GM12878 (cell line): ENCODE data around the gene NPDC1. TPM values are rescaled to one million over a fixed set of nuclear protein-coding genes. Genes with fewer than 3 reads are reported as not detected.

Experiments used
- BCL3 ChIP-seq: IDR thresholded peaks from 2 replicates; pipeline ENCODE4 v1.6.1; 2011; ENCODE audit warnings: borderline replicate concordance, low read depth, mild to moderate bottlenecking, moderate library complexity, low read length; ENCODE audit not compliant: insufficient read depth, poor library complexity, severe bottlenecking
- CBFB ChIP-seq: IDR thresholded peaks from 2 replicates; pipeline ENCODE4 v1.6.1; 2016; ENCODE audit warnings: antibody characterized with exemption, low read depth
- DPF2 ChIP-seq: fragments of 450-650 bp; IDR thresholded peaks from 2 replicates; pipeline ENCODE4 v1.6.1; 2017; ENCODE audit warnings: mild to moderate bottlenecking
- EED ChIP-seq: sonication (generic); IDR thresholded peaks from 2 replicates; pipeline ENCODE4 v1.6.1; 2016; ENCODE audit warnings: antibody characterized with exemption, low read depth
- EP300 ChIP-seq, 2 experiments: fragments of 150-350 bp in 1 of 2; IDR thresholded peaks; 2 replicates each; pipeline ENCODE4 v1.6.1; 2011 to 2012; ENCODE audit warnings: low read depth in 2 of 2, low read length in 2 of 2, borderline replicate concordance in 1 of 2, improper control_type of control experiment in 1 of 2, inconsistent platforms in 1 of 2; ENCODE audit not compliant: control insufficient read depth in 1 of 2
- HDAC2 ChIP-seq: fragments of 200-600 bp; sonication (generic); IDR thresholded peaks from 2 replicates; pipeline ENCODE4 v1.6.1; 2017
- HSF1 ChIP-seq: fragments of 150-350 bp; IDR thresholded peaks from 2 replicates; pipeline ENCODE4 v1.6.1; 2014; ENCODE audit warnings: mild to moderate bottlenecking, low read depth, low read length
- IKZF1 ChIP-seq: fragments of 450-650 bp; conservative IDR thresholded peaks from 2 replicates; pipeline ENCODE4 v1.6.1; 2017; ENCODE audit warnings: antibody characterized with exemption, mild to moderate bottlenecking
- IKZF2 ChIP-seq, 2 experiments: fragments of 450-650 bp; IDR thresholded peaks; 2 replicates each; pipeline ENCODE4 v1.6.1; 2017; ENCODE audit warnings: mild to moderate bottlenecking in 2 of 2, moderate library complexity in 2 of 2
- JUND ChIP-seq: IDR thresholded peaks from 2 replicates; pipeline ENCODE4 v1.6.1; 2012; ENCODE audit warnings: low read depth, mild to moderate bottlenecking, low read length, improper control_type of control experiment, moderate library complexity
- MLLT1 ChIP-seq: fragments of 450-650 bp; IDR thresholded peaks from 2 replicates; pipeline ENCODE4 v1.6.1; 2016; ENCODE audit warnings: mild to moderate bottlenecking
- MTA3 ChIP-seq: IDR thresholded peaks from 2 replicates; pipeline ENCODE4 v1.6.1; 2012; ENCODE audit warnings: low read length, inconsistent platforms, borderline replicate concordance
- PKNOX1 ChIP-seq: fragments of 450-650 bp; IDR thresholded peaks from 2 replicates; pipeline ENCODE4 v1.6.1; 2016; ENCODE audit warnings: mild to moderate bottlenecking
- POLR2AphosphoS5 ChIP-seq: IDR thresholded peaks from 2 replicates; pipeline ENCODE4 v1.6.1; 2011; ENCODE audit warnings: mild to moderate bottlenecking, low read length, inconsistent platforms
- RELA ChIP-seq: fragments of 450-650 bp; IDR thresholded peaks from 2 replicates; pipeline ENCODE4 v1.8.0; 2014; ENCODE audit warnings: borderline replicate concordance; ENCODE audit not compliant: partially characterized antibody
- SIN3A ChIP-seq: IDR thresholded peaks from 2 replicates; pipeline ENCODE4 v1.6.1; 2012; ENCODE audit warnings: low read depth, low read length, improper control_type of control experiment
- SPI1 ChIP-seq: IDR thresholded peaks from 2 replicates; pipeline ENCODE4 v1.6.1; 2011; ENCODE audit warnings: low read depth, mild to moderate bottlenecking, low read length, moderate library complexity, borderline replicate concordance; ENCODE audit not compliant: insufficient read depth
- SREBF1 ChIP-seq: IDR thresholded peaks from 2 replicates; pipeline ENCODE4 v1.6.1; 2012; ENCODE audit warnings: mild to moderate bottlenecking, low read length
- USF2 ChIP-seq: IDR thresholded peaks from 2 replicates; pipeline ENCODE4 v1.6.1; 2011; ENCODE audit warnings: low read depth, low read length, improper control_type of control experiment, borderline replicate concordance
- polyA plus RNA-seq, 11 experiments: library from polyadenylated mRNA; depleted of rRNA in 4 of 11; unstranded in 6 of 11; stranded (reverse) in 5 of 11; fragments of >200 nt; fragmentation: Nextera tagmentation in 4 of 11; fragmentation: Illumina TruSeq in 1 of 11; extraction: Ambion mirVana in 4 of 11; extraction: Trizol in 1 of 11; gene quantifications; 1 replicate in 1 of 11; 2 replicates in 10 of 11; pipeline versions ENCODE4 v1.2.1 to v1.2.3, GENCODE V29; 2011 to 2016; ENCODE audit warnings: inconsistent platforms in 2 of 11, missing spikeins in 2 of 11, low read depth in 1 of 11
- total RNA-seq, 4 experiments: library from RNA; depleted of rRNA in 3 of 4; stranded (reverse); fragments of >200 nt in 3 of 4; fragmentation: Illumina TruSeq in 1 of 4; extraction: Trizol in 1 of 4; gene quantifications; 2 replicates each; pipeline versions ENCODE4 v1.2.1 to v1.2.3, GENCODE V29; 2013 to 2021

Gene NPDC1
- total and polyA plus RNA-seq, 10 of the 15 experiments (the other 5 are each of a cell fraction or from before 2014, with no cell fraction given), result 0.04 to 1.7 (median 0.77) TPM; not detected in 2

- peak; percentile 74 for TF ChIP-seq USF2
- TF ChIP-seq POLR2AphosphoS5, result peak; percentile 79
- TF ChIP-seq IKZF2 (IDR thresholded peaks at IDR 0.05), result no peak
- peak; percentile 67; the same call in 1 of the 2 replicates for TF ChIP-seq DPF2
- TF ChIP-seq IKZF1, result peak; percentile 100
- TF ChIP-seq EED, result no peak
- TF ChIP-seq RELA, result peak; percentile 50
- TF ChIP-seq SPI1, result peak; percentile 82
- no peak for TF ChIP-seq HDAC2
- no peak for TF ChIP-seq HSF1
- peak; percentile 95 for TF ChIP-seq PKNOX1
- TF ChIP-seq SREBF1, result no peak
- 0 out of 2 replicates have a peak, but pooled peaks have one; percentile 57 for TF ChIP-seq SIN3A
- TF ChIP-seq BCL3, result no peak
- TF ChIP-seq JUND, result no peak
- no peak for TF ChIP-seq MLLT1
- TF ChIP-seq MTA3, result no peak
- TF ChIP-seq CBFB, result no peak
- TF ChIP-seq EP300 (IDR thresholded peaks at IDR 0.05; ENCODE audit: borderline replicate concordance in 1 of 2, control insufficient read depth in 1 of 2, low read depth in 2 of 2, low read length in 2 of 2), result no peak
These were observed 40.8 kb upstream of the NPDC1 start, which contains the start of gene MAN1B1 (continued) for GRCh38 chr9:137086531-137087408.
